Astrocyte (in vitro differentiated cells and primary cell): ENCODE data around the gene CTNND2.

Experiments
- EZH2 ChIP-seq: IDR thresholded peaks from 2 replicates; pipeline ENCODE4 v1.6.1; 2012; ENCODE audit warnings: mild to moderate bottlenecking, low read length, inconsistent platforms; ENCODE audit not compliant: insufficient read depth
- TF ChIP-seq, protein P1 (sequence below): IDR thresholded peaks from 2 replicates; pipeline ENCODE4 v1.5.1; 2011; ENCODE audit warnings: low read depth, mild to moderate bottlenecking, inconsistent platforms, low read length, moderate library complexity; ENCODE audit not compliant: insufficient read depth

DNA sequence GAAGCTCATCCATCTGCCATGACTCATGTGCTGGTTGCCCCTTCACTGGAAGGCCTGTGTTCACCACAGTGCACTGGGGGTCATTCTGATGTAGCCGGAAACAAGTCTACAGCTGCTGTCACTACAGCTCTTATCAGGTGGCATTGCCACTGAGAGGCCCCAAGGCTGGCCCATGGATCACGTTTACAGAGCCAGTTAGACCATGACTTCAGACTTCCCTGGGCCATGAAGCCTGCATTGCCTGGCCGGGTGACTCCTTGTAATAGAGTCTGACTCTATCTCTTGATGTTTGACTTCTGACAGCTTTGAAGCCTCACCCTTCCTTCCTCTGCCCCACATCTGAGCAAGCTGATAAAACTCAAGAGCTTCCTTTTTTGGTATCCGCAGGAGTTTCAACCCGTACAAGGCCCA is 669.7 kb downstream of the CTNND2 start:
- TF ChIP-seq, protein P1, sequence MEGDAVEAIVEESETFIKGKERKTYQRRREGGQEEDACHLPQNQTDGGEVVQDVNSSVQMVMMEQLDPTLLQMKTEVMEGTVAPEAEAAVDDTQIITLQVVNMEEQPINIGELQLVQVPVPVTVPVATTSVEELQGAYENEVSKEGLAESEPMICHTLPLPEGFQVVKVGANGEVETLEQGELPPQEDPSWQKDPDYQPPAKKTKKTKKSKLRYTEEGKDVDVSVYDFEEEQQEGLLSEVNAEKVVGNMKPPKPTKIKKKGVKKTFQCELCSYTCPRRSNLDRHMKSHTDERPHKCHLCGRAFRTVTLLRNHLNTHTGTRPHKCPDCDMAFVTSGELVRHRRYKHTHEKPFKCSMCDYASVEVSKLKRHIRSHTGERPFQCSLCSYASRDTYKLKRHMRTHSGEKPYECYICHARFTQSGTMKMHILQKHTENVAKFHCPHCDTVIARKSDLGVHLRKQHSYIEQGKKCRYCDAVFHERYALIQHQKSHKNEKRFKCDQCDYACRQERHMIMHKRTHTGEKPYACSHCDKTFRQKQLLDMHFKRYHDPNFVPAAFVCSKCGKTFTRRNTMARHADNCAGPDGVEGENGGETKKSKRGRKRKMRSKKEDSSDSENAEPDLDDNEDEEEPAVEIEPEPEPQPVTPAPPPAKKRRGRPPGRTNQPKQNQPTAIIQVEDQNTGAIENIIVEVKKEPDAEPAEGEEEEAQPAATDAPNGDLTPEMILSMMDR = no peak
- TF ChIP-seq EZH2 = no peak
